VCaP (cell line): Measurements from ENCODE around the gene TNFSF12.

Experiments
- H3K27ac ChIP-seq: fragments of 450-650 bp; 2 replicates; pipeline ENCODE4 v1.5.1; 2017
- TF ChIP-seq, protein P1 (sequence below): fragments of 450-650 bp; conservative IDR thresholded peaks from 2 replicates; pipeline ENCODE4 v1.5.1; 2017; ENCODE audit warnings: mild to moderate bottlenecking, moderate library complexity

Gene TNFSF12

DNA sequence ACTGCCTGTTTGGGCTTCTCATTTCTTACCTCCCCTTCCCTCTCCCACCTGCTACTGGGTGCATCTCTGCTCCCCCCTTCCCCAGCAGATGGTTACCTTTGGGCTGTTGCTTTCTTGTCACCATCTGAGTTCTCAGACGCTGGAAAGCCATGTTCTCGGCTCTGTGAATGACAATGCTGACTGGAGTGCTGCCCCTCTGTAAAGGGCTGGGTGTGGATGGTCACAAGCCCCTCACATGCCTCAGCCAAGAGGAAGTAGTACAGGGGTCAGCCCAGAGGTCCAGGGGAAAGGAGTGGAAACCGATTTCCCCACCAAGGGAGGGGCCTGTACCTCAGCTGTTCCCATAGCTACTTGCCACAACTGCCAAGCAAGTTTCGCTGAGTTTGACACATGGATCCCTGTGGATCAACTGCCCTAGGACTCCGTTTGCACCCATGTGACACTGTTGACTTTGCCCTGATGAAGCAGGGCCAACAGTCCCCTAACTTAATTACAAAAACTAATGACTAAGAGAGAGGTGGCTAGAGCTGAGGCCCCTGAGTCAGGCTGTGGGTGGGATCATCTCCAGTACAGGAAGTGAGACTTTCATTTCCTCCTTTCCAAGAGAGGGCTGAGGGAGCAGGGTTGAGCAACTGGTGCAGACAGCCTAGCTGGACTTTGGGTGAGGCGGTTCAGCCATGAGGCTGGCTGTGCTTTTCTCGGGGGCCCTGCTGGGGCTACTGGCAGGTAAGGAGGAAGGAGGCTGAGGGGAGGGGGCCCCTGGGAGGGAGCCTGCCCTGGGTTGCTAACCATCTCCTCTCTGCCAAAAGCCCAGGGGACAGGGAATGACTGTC, 30.4 kb downstream of the TNFSF12 start, which contains the start of gene CD68:
TSS of gene CD68 (plus strand) at position 638 of the 833 bp plus-strand sequence. CDS start at position 678, 40 bp downstream.
- H3K27ac ChIP-seq = no peak within 1 kb of the TSS
- TF ChIP-seq, protein P1, sequence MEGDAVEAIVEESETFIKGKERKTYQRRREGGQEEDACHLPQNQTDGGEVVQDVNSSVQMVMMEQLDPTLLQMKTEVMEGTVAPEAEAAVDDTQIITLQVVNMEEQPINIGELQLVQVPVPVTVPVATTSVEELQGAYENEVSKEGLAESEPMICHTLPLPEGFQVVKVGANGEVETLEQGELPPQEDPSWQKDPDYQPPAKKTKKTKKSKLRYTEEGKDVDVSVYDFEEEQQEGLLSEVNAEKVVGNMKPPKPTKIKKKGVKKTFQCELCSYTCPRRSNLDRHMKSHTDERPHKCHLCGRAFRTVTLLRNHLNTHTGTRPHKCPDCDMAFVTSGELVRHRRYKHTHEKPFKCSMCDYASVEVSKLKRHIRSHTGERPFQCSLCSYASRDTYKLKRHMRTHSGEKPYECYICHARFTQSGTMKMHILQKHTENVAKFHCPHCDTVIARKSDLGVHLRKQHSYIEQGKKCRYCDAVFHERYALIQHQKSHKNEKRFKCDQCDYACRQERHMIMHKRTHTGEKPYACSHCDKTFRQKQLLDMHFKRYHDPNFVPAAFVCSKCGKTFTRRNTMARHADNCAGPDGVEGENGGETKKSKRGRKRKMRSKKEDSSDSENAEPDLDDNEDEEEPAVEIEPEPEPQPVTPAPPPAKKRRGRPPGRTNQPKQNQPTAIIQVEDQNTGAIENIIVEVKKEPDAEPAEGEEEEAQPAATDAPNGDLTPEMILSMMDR = no peak

- TF ChIP-seq, protein P1 = no peak
- H3K27ac ChIP-seq = no peak overlapping the region
Measured at GRCh38 chr17:7579834-7580603, 31.2 kb downstream of the TNFSF12 start.

GRCh38 chr17:7580604-7581575, 32.0 kb downstream of the TNFSF12 start:
- H3K27ac ChIP-seq = no peak overlapping the region
- TF ChIP-seq, protein P1 = no peak

- H3K27ac ChIP-seq = peak overlapping the region; percentile 86
- TF ChIP-seq, protein P1 = no peak
Measured at GRCh38 chr17:7582396-7583252, 33.8 kb downstream of the TNFSF12 start.

- TF ChIP-seq, protein P1 = no peak
Measured at GRCh38 chr17:7583253-7584109, 34.6 kb downstream of the TNFSF12 start, which contains the start of gene MPDU1. MPDU1 (plus strand) TSS chr17:7583852; CDS start chr17:7583863, 11 bp downstream.

More at GRCh38 chr17:7583253-7584109, 34.6 kb downstream of the TNFSF12 start, which contains the start of gene MPDU1:
- peak within 1 kb of the TSS; percentile 86 for H3K27ac ChIP-seq
